Globus pallidus (tissue), 1 donor: ENCODE measurements around the gene KCTD6.
A peak's percentile ranks its signal among the peaks of the same experiment; 100 is the strongest.

Experiments
- DNase-seq: peaks from one replicate; pipeline ENCODE4 v3.0.0-alpha.2; 2015; ENCODE audit warnings: low spot score

Gene KCTD6

GRCh38 chr3:58491506-58492402 is at the start of gene KCTD6:
KCTD6 (plus strand) TSS chr3:58492096; CDS start chr3:58498756, 6,660 bp downstream.
- peak; percentile 90 for DNase-seq

GRCh38 chr3:58452176-58452575 is 39.7 kb upstream of the KCTD6 start:
- no peak for DNase-seq

GRCh38 chr3:58459160-58459559 is 32.7 kb upstream of the KCTD6 start:
- DNase-seq = no peak

DNA sequence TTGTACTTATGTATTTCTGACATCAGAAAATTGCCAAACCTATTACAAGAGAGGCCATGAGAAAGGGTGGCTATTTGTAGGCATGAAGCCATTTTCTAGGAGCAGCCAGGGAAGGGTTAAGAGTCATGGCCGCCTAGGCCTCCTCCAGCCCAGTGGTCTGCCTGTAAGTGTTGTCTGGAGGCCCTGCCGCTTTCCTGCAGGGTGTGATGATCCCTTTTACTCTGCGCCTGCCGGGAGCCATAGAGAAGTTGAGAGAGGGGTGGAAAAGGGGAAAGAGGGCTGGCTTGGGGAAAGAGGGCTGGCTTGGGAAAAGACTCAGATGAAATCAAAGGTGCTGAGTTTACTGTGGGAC is 29.1 kb upstream of the KCTD6 start:
- DNase-seq = no peak

GRCh38 chr3:58463181-58463941 is 28.5 kb upstream of the KCTD6 start:
- DNase-seq = peak; percentile 60

- no peak for DNase-seq
These were observed 28.0 kb upstream of the KCTD6 start for GRCh38 chr3:58463942-58464271.

GRCh38 chr3:58464866-58465265 is 27.0 kb upstream of the KCTD6 start:
- DNase-seq = no peak

DNA sequence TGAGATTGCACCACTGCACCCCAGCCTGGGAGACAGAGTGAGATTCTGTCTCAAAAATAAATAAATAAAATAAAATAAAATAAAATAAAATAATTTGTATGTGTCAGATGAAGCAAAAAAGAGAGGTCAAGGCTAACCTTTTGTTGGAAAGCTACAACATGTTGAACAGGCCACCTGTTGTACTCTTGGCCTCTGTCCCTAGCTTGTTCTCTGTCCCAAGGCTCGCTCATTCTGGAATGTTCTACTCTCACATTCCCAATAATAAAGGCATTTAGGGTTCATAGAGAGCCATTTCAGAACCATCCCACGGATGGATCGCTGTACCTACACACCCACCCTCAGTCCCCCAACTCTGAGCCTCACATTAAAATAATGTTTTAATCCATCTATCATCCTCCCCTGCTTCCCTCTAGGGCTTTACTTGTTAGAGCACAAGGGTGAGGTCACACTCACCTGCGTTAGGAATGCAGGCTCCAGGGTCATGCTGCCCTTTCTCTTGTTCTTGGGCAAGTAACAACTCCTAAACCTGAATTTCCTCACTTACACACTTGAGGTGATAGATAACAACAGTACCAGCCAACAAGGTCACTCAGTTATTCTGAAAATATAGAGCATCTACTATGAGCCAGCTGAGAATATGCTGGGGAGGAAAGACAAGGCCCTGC is 24.9 kb upstream of the KCTD6 start:
- DNase-seq = no peak

DNA sequence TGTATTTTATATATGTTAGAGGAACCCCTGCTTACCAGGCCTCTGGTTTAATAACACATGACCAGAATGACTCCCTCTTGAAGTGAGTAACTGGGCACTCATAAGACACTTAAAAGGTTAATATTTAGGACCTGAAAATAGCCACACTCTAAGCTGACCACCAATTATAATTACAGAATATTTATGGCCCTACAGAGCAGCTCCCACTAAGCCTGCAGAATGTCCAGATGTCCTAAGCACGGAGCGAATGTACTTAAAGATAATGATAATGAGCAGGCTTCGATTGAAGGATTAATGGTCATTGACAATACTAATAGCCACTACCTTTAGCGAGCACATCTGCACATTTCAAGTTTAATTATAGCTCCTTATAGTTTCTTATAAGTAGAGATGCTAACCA is 22.8 kb upstream of the KCTD6 start:
- no peak for DNase-seq

GRCh38 chr3:58470363-58471024 is 21.4 kb upstream of the KCTD6 start:
- no peak for DNase-seq

- no peak for DNase-seq
These were observed 20.6 kb upstream of the KCTD6 start for GRCh38 chr3:58471025-58471887.

DNA sequence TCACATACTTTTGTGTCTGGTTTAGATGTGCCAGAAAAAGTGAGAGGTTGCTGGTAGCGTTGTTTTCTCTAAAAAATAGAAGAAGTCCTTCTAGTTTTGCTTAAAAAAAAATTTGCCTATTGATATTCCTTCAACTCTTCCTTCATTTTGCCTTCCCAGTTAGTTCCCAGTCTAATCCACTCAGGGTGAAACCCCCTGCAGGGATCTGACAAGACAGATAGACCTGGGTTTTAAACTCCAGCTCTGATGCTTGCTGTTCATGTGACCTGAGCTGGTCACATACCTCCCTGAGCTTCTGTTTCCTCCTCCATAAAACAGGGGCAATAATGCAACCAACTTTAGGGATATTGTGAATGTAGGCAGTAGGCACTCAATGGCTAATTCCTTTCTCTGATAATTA is 18.6 kb upstream of the KCTD6 start:
- DNase-seq = no peak

GRCh38 chr3:58474348-58474911 is 17.5 kb upstream of the KCTD6 start:
- DNase-seq = peak; percentile 43

DNA sequence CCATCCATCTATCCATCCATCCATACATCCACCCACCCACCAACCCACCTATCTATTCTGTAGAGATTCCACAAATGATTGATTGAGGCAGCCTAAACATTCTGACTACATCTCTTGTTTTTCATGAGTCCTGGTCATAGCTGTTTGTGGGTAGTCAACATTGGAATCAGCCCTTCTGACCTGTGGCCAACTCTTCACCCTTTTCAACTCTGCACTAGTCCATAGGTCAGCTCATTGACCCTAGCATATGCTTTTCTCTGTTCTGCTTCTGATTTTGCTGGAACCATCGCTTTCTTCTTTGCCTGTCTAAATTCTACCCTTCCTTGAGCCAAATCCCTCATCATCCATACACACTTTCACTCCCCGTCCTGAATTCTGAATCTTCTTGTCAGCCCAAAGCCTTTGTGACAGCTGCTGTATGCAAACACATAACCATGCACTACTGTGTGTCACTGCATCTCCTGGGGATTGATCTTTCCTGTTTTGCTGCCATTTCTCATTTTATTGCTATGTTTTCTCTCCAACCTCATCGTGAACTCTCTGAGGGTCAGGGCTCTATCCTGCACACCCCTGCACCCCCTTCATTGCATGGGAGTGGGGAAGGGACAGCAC is 16.8 kb upstream of the KCTD6 start:
- no peak for DNase-seq

- DNase-seq = no peak
These were observed 13.1 kb upstream of the KCTD6 start for GRCh38 chr3:58478781-58479180.

GRCh38 chr3:58480309-58480708 is 11.6 kb upstream of the KCTD6 start:
- DNase-seq = no peak

DNA sequence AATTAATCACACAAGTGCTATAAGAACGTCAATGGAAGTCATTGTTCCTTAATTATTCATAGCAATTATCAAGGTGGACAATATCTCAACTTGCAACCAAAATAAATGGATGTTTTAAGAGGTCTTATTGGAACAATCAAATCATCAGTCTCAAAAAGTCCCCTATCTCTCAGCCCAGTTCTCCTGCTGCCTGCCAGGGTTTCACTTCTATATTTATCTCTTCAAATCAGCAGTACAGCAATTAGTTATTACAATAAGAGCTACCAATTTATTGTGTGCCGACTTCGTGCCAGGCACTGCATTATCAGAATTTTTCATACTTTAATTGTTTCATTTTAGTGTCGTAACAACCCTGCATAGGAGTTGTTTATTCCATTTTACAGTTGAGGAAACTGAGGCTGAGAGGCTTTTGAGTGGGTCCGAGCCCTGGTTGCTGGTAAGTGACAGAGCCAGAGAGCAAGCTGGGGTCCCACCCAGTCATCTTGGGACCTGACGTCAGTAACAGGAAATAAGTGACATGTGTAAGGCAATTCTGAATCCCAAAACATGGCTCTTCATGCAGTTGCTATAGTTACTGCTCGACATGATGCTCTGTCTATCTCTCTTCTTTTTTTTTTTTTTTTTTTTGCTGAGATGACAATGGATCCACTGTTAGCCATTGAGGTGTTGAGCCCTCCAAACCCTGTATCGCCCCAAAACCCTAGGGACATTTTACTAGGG is 8.8 kb upstream of the KCTD6 start:
- no peak for DNase-seq

GRCh38 chr3:58484045-58484721 is 7.7 kb upstream of the KCTD6 start:
- no peak for DNase-seq

GRCh38 chr3:58484722-58485069 is 7.2 kb upstream of the KCTD6 start:
- no peak for DNase-seq
